GM12878 (cell line): ENCODE data around the gene C9orf72. TPM values are rescaled to one million over a fixed set of nuclear protein-coding genes. Genes with fewer than 3 reads are reported as not detected.

Experiments
- ATAC-seq: fragments of 200-7000 bp; cut with Tn5 transposase; 3 replicates; pipeline ENCODE4 v1.9.1; 2020; ENCODE audit warnings: mild to moderate bottlenecking, moderate library complexity
- BruUV-seq: library from RNA; stranded (reverse); fragments of 400-500 nt; replicated peaks from 2 replicates; lab custom pipeline; 2021; lab: Mats Ljungman, UMichigan
- CTCF ChIA-PET: fragments of 300-600 bp; sonication (Branson Sonifier 250); formaldehyde crosslinking; extraction: SDS; loops from one replicate; lab custom pipeline; 2021; ENCODE audit warnings: inconsistent platforms; lab: Yijun Ruan, JAX
- POLR2A ChIA-PET: fragments of 350-600 bp; formaldehyde crosslinking; extraction: SDS; loops from one replicate; lab custom pipeline; 2021; ENCODE audit warnings: inconsistent platforms; lab: Charles Lee
- RAD21 ChIA-PET: fragments of 300-600 bp; sonication (Branson Sonifier 250); formaldehyde crosslinking; loops from one replicate; lab custom pipeline; 2023; ENCODE audit warnings: antibody characterized with exemption; ENCODE audit not compliant: unreplicated experiment; lab: Charles Lee
- SMC1A ChIA-PET: fragments of 300-600 bp; sonication (Branson Sonifier 250); formaldehyde crosslinking; loops from one replicate; lab custom pipeline; 2023; ENCODE audit not compliant: unreplicated experiment, uncharacterized antibody; lab: Charles Lee
- DNase-seq: peaks from one replicate; pipeline ENCODE4 v3.0.0-alpha.2; 2011; ENCODE audit warnings: low read depth, low spot score
- FAIRE-seq: peaks from 3 replicates; lab custom pipeline; 2011; peaks lifted over from hg19 to GRCh38; lab: Jason Lieb, UNC
- H2AFZ ChIP-seq: 2 replicates; pipeline ENCODE4 v1.6.0; 2011; ENCODE audit warnings: low read depth, low read length, control low read depth; ENCODE audit not compliant: control insufficient read depth
- H3K27ac ChIP-seq: 2 replicates; pipeline ENCODE4 v1.5.1; 2011; ENCODE audit warnings: control low read depth; ENCODE audit not compliant: control insufficient read depth, insufficient read depth
- H3K27me3 ChIP-seq, 2 experiments: replicated peaks in 1 of 2; 2 replicates each; pipeline versions ENCODE4 v1.6.0 to v1.6.1; 2011; ENCODE audit warnings: low read length in 1 of 2; ENCODE audit not compliant: control insufficient read depth in 2 of 2, insufficient read depth in 2 of 2
- H3K36me3 ChIP-seq, 2 experiments: 2 replicates each; pipeline ENCODE4 v1.5.1; 2011; ENCODE audit warnings: low read length in 1 of 2; ENCODE audit not compliant: control insufficient read depth in 2 of 2, insufficient read depth in 2 of 2
- H3K4me1 ChIP-seq: 2 replicates; pipeline ENCODE4 v1.6.1; 2011; ENCODE audit warnings: mild to moderate bottlenecking, low read length, moderate library complexity, mixed read lengths; ENCODE audit not compliant: control insufficient read depth, insufficient read depth
- H3K4me2 ChIP-seq: 2 replicates; pipeline ENCODE4 v1.6.0; 2011; ENCODE audit warnings: control low read depth; ENCODE audit not compliant: control insufficient read depth, insufficient read depth
- H3K4me3 ChIP-seq: fragments of 200-600 bp; sonication (generic); 2 replicates; pipeline ENCODE4 v1.5.1; 2016
- H3K79me2 ChIP-seq: 2 replicates; pipeline ENCODE4 v1.6.0; 2011; ENCODE audit warnings: low read length; ENCODE audit not compliant: control insufficient read depth, insufficient read depth
- H3K9ac ChIP-seq: 2 replicates; pipeline ENCODE4 v1.8.0; 2011; ENCODE audit warnings: low read length, control low read depth, mixed read lengths; ENCODE audit not compliant: control insufficient read depth, insufficient read depth
- H3K9me3 ChIP-seq: replicated peaks from 3 replicates; pipeline ENCODE4 v1.5.1; 2011; ENCODE audit warnings: mild to moderate bottlenecking, low read length; ENCODE audit not compliant: control insufficient read depth, insufficient read depth
- H4K20me1 ChIP-seq: 2 replicates; pipeline ENCODE4 v1.6.0; 2011; ENCODE audit not compliant: control insufficient read depth, insufficient read depth
- ETV6 ChIP-seq, 2 experiments: fragments of 450-650 bp in 1 of 2; IDR thresholded peaks in 1 of 2; conservative IDR thresholded peaks in 1 of 2; 2 replicates each; pipeline ENCODE4 v1.6.1; 2014; ENCODE audit warnings: antibody characterized with exemption in 1 of 2, borderline replicate concordance in 1 of 2, low read depth in 1 of 2, mild to moderate bottlenecking in 1 of 2, moderate library complexity in 1 of 2
- FOXK2 ChIP-seq: fragments of 450-650 bp; IDR thresholded peaks from 2 replicates; pipeline ENCODE4 v1.6.1; 2017; ENCODE audit warnings: mild to moderate bottlenecking, moderate library complexity
- HSF1 ChIP-seq: fragments of 150-350 bp; IDR thresholded peaks from 2 replicates; pipeline ENCODE4 v1.6.1; 2014; ENCODE audit warnings: mild to moderate bottlenecking, low read depth, low read length
- IRF4 ChIP-seq: IDR thresholded peaks from 2 replicates; pipeline ENCODE4 v1.6.1; 2011; ENCODE audit warnings: low read depth, low read length
- JUNB ChIP-seq: IDR thresholded peaks from 2 replicates; pipeline ENCODE4 v1.6.1; 2016; ENCODE audit warnings: antibody characterized with exemption, mild to moderate bottlenecking
- PAX5 ChIP-seq: IDR thresholded peaks from 2 replicates; pipeline ENCODE4 v1.6.1; 2011; ENCODE audit warnings: low read depth, low read length, borderline replicate concordance
- SMAD5 ChIP-seq: IDR thresholded peaks from 2 replicates; pipeline ENCODE4 v1.6.1; 2016; ENCODE audit warnings: antibody characterized with exemption, low read depth
- ZNF24 ChIP-seq: fragments of 450-650 bp; IDR thresholded peaks from 2 replicates; pipeline ENCODE4 v1.6.1; 2017; ENCODE audit warnings: antibody characterized with exemption, mild to moderate bottlenecking
- ZNF622 ChIP-seq: fragments of 450-650 bp; IDR thresholded peaks from 2 replicates; pipeline ENCODE4 v1.6.1; 2017; ENCODE audit warnings: mild to moderate bottlenecking, inconsistent platforms
- WGBS: methylation state at CpG from one replicate; pipeline ENCODE4 v1.1.6; 2016; ENCODE audit warnings: low lambda C conversion rate; ENCODE audit not compliant: insufficient replicate concordance, insufficient coverage; ENCODE audit errors: missing lambda C conversion rate; 5-methylcytosine and 5-hydroxymethylcytosine counted together
- in situ Hi-C: fragments of 300-500 bp; cut with MboI; formaldehyde crosslinking; loops from 9 replicates; pipeline ENCODE4 v1.14.3; 2018; ENCODE audit warnings: mixed read lengths
- intact Hi-C: fragments of 100-400 bp; cut with micrococcal nuclease; formaldehyde crosslinking; loops from one replicate; pipeline ENCODE4 v1.14.2; 2022; ENCODE audit not compliant: unreplicated experiment
- polyA plus RNA-seq, 11 experiments: library from polyadenylated mRNA; depleted of rRNA in 4 of 11; unstranded in 6 of 11; stranded (reverse) in 5 of 11; fragments of >200 nt; fragmentation: Nextera tagmentation in 4 of 11; fragmentation: Illumina TruSeq in 1 of 11; extraction: Ambion mirVana in 4 of 11; extraction: Trizol in 1 of 11; gene quantifications; 1 replicate in 1 of 11; 2 replicates in 10 of 11; pipeline versions ENCODE4 v1.2.1 to v1.2.3, GENCODE V29; 2011 to 2016; ENCODE audit warnings: inconsistent platforms in 2 of 11, missing spikeins in 2 of 11, low read depth in 1 of 11
- total RNA-seq, 4 experiments: library from RNA; depleted of rRNA in 3 of 4; stranded (reverse); fragments of >200 nt in 3 of 4; fragmentation: Illumina TruSeq in 1 of 4; extraction: Trizol in 1 of 4; gene quantifications; 2 replicates each; pipeline versions ENCODE4 v1.2.1 to v1.2.3, GENCODE V29; 2013 to 2021

The C9orf72 gene
- total and polyA plus RNA-seq, 10 of the 15 experiments (the other 5 are each of a cell fraction or from before 2014, with no cell fraction given): 4.8 to 9.0 (median 6.4) TPM

- BruUV-seq: no TSS peak
- 19% methylated on average over 1 of the region's 1 CpG for WGBS
- no peak for TF ChIP-seq FOXK2
- TF ChIP-seq PAX5: no peak
- no peak for TF ChIP-seq ZNF622
These were observed 8.5 kb upstream of the C9orf72 start for GRCh38 chr9:27581826-27582225.

DNA sequence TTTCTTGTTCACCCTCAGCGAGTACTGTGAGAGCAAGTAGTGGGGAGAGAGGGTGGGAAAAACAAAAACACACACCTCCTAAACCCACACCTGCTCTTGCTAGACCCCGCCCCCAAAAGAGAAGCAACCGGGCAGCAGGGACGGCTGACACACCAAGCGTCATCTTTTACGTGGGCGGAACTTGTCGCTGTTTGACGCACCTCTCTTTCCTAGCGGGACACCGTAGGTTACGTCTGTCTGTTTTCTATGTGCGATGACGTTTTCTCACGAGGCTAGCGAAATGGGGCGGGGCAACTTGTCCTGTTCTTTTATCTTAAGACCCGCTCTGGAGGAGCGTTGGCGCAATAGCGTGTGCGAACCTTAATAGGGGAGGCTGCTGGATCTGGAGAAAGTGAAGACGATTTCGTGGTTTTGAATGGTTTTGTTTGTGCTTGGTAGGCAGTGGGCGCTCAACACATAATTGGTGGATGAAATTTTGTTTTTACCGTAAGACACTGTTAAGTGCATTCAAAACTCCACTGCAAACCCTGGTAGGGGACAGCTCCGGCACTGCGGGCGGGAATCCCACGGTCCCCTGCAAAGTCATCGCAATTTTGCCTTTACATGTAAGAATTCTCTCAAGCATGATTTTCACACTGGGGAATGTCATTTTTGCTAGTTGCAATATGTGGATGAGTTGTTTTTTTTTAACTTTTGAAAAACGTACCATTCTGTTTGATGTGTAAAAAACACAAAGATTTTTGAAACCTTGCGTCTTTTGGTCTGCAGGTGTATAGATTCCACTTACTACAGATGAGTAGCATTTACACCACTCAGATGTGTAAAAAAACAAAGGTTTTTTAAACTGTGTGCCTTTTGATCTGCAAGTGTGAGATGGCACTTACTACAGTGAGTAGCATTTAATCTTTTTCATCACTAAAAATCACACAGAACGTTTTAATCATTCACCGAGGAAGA lies 631 bp upstream of the C9orf72 start:
- Histone ChIP-seq H3K4me1 (peaks cover 4% of the 10 kb centered on the region; the same call in 1 of the 2 replicates), H3K27me3 (no peaks in the 10 kb centered on the region), H3K79me2 (no peaks in the 10 kb centered on the region), H3K36me3 (no peaks in the 10 kb centered on the region), H3K27ac (peak overlapping the region; percentile 68), H4K20me1 (no peaks in the 10 kb centered on the region), H3K4me3 (peak overlapping the region; percentile 72), H3K9ac (peak overlapping the region; percentile 69), H2AFZ (peak overlapping the region; percentile 98), H3K4me2 (peak overlapping the region; percentile 78), H3K9me3 (no peaks in the 10 kb centered on the region; the same call in 1 of the 3 replicates)
- ChIA-PET RAD21 (interaction anchor here (1.5 kb wide), 1 partner anchor 35 kb away, joined by 4 read pairs; no protein-coding TSS in a partner anchor), SMC1A (interaction anchor here (0.5 to 2.6 kb wide), 5 partner anchors 13 to 223 kb away, joined by 3 to 15 read pairs (median 3); no protein-coding TSS in a partner anchor), CTCF (interaction anchor here (1.0 kb wide), 1 partner anchor 35 kb away, joined by 4 read pairs; no protein-coding TSS in a partner anchor), POLR2A (interaction anchor here (0.7 to 1.6 kb wide), 4 partner anchors 11 to 195 kb away, joined by 3 to 7 read pairs (median 3); no protein-coding TSS in a partner anchor)
- TSS peak; percentile 92 for BruUV-seq
- 2% methylated on average over 35 of the region's 35 CpGs for WGBS
- in situ Hi-C loops: no loop called here
- ATAC-seq (peak; percentile 86), DNase-seq (peak; percentile 98), FAIRE-seq (peak; percentile 100)
- intact Hi-C loops: no loop called here
- TF ChIP-seq ZNF24: no peak
- TF ChIP-seq SMAD5: peak; percentile 56; the same call in 1 of the 2 replicates
- TF ChIP-seq HSF1: no peak
- no peak for TF ChIP-seq FOXK2
- TF ChIP-seq IRF4: peak; percentile 53; the same call in 1 of the 2 replicates
- no peak; a peak in 1 of 4 replicates for TF ChIP-seq ETV6 (conservative IDR thresholded peaks at IDR 0.05 in 1 of 2, IDR thresholded peaks at IDR 0.05 in 1 of 2; ENCODE audit: borderline replicate concordance in 1 of 2, low read depth in 1 of 2)
- peak; percentile 38; the same call in 1 of the 2 replicates for TF ChIP-seq JUNB

More at GRCh38 chr9:27581826-27582225, 8.5 kb upstream of the C9orf72 start:
- Histone ChIP-seq H4K20me1 (no peaks in the 10 kb centered on the region), H2AFZ (no peak overlapping the region), H3K4me3 (no peak overlapping the region), H3K9me3 (no peaks in the 10 kb centered on the region; the same call in 1 of the 3 replicates), H3K4me2 (no peak overlapping the region), H3K36me3 (no peaks in the 10 kb centered on the region), H3K4me1 (peaks cover 3% of the 10 kb centered on the region; the same call in 1 of the 2 replicates), H3K79me2 (no peaks in the 10 kb centered on the region), H3K27me3 (no peaks in the 10 kb centered on the region), H3K27ac (no peak overlapping the region), H3K9ac (no peak overlapping the region)
- DNase-seq (no peak), FAIRE-seq (no peak), ATAC-seq (no peak)
- RAD21 ChIA-PET: no interaction called here
- in situ Hi-C loops: no loop called here
- CTCF ChIA-PET: interaction anchor here (1.4 kb wide), 1 partner anchor 9 kb away, joined by 4 read pairs; no protein-coding TSS in a partner anchor
- intact Hi-C loops: no loop called here
- SMC1A ChIA-PET: interaction anchor here (0.7 to 1.1 kb wide), 2 partner anchors 9 to 43 kb away, joined by 3 read pairs; no protein-coding TSS in a partner anchor
- POLR2A ChIA-PET: no interaction called here
